HG03378 (cell line): ENCODE data around the gene SCYL1.

Experiments
- ATAC-seq: cut with Tn5 transposase; IDR thresholded peaks from one replicate; pipeline ENCODE4 v1.9.1; 2021; ENCODE audit warnings: mild to moderate bottlenecking, moderate library complexity; ENCODE audit not compliant: unreplicated experiment

Gene SCYL1

DNA sequence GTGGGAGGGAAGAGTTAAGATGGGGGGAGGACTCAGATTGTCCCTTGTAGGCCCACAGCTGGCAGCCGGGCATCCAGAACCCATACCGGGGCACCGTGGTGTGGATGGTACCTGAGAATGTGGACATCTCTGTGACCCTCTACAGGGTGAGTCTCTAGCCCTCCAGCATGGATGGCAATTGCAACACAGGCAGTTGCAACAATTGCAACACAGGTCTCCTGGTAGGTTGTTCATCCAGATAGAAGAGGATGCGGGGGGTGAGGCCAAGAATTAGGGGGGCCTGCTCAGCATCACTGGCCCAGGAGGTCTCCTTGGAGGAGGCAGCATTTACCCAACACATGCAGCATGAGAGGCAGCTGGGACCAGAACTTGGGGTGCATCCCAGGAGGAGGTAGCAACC, 54.4 kb downstream of the SCYL1 start:
- no peak for ATAC-seq

GRCh38 chr11:65580031-65580692, 55.3 kb downstream of the SCYL1 start:
- no peak for ATAC-seq

- no peak for ATAC-seq
Observed at GRCh38 chr11:65580756-65581155, 55.9 kb downstream of the SCYL1 start.

- no peak for ATAC-seq
Observed at GRCh38 chr11:65581928-65582327, 57.0 kb downstream of the SCYL1 start.

DNA sequence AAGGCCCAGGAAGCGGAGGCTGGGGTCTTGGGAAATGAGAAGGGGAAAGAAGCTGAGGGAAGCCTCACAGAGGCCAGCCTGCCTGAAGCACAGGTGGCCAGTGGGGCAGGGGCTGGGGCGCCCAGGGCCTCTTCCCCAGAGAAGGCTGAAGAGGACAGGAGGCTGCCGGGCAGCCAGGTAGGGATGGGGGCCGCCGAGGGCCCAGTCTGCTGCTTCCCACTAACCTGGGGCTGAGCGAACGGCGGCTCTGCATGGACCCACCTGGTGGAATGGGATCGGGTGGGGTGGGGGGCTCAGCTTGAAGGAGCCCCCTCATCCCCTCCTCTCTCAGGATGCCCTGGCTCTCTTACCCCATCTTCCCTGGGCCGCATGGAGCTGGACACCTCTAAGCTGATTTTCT, 58.7 kb downstream of the SCYL1 start:
- ATAC-seq = no peak

DNA sequence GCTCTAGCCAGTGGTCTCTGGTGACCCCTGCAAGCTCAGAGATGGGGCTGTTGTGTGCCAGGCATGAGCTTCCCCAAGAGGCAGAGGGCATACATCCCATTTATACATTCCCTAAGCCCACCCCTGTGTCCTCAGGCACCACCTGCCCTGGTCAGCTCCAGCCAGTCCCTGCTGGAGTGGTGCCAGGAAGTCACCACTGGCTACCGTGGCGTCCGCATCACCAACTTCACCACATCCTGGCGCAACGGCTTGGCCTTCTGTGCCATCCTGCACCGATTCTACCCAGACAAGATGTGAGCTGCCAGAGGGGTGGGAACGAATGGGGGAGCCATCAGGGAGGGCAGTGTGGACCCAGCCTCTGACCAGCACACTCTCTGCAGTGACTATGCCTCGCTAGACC, 59.2 kb downstream of the SCYL1 start:
- no peak for ATAC-seq

DNA sequence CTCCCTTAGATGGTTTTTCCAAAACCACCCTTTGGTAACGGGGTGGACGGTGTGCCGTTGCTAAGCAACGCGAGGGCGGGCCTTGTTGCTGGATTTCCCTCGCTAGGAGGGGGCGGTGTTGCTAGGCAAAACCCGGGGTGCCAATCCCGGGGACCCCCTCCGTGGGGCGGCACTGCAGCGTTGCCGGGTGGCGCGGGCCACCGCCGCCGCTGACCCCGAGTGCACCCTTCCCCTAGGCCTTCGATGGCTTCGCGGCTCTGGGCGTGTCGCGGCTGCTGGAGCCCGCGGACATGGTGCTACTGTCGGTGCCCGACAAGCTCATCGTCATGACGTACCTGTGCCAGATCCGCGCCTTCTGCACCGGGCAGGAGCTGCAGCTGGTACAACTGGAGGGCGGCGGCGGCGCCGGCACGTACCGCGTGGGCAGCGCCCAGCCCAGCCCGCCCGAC, 59.9 kb downstream of the SCYL1 start:
- ATAC-seq = no peak

GRCh38 chr11:65585396-65586246, 60.7 kb downstream of the SCYL1 start:
- no peak for ATAC-seq

- no peak for ATAC-seq
Observed at GRCh38 chr11:65586247-65586630, 61.4 kb downstream of the SCYL1 start.

GRCh38 chr11:65586676-65587075, 61.8 kb downstream of the SCYL1 start:
- ATAC-seq = no peak
